Measurements from ENCODE around the gene SLFN12L. TPM values are rescaled to one million over a fixed set of nuclear protein-coding genes. Genes with fewer than 3 reads are reported as not detected.
"Not testable (repeated sequence)": the region's sequence is repeated elsewhere in the genome, so short reads cannot be mapped to it uniquely, and the experiment has no call there.

The SLFN12L gene
- total and polyA plus RNA-seq, 3 donors from 2014 or later = 0.69 to 1.4 (median 1.0) TPM

DNA sequence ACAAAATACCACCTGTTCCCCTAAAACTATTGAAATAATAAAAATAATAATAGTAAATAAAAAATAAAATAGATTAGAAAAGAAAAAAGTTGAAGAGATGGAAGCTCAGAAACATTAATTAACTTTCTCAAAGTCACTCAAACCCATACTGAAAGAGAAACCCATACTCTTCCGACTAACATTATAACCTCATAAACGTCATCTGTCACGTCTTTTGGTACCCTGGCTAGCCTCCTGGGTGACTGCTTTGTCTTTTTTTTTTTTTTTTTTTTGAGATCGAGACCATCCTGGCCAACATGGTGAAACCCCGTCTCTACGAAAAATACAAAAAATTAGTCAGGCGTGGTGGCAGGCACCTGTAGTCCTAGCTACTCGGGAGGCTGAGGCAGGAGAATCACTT lies 7.6 kb downstream of the SLFN12L start:
- WGBS, 2 donors = 88 to 90% methylated on average over 8 of the region's 8 CpGs
- H3K27me3 ChIP-seq = no peaks in the 10 kb centered on the region
- H3K4me3 ChIP-seq = no peak overlapping the region
- no peak for TF ChIP-seq POLR2A (IDR thresholded peaks at IDR 0.05)
- TF ChIP-seq, protein P1, sequence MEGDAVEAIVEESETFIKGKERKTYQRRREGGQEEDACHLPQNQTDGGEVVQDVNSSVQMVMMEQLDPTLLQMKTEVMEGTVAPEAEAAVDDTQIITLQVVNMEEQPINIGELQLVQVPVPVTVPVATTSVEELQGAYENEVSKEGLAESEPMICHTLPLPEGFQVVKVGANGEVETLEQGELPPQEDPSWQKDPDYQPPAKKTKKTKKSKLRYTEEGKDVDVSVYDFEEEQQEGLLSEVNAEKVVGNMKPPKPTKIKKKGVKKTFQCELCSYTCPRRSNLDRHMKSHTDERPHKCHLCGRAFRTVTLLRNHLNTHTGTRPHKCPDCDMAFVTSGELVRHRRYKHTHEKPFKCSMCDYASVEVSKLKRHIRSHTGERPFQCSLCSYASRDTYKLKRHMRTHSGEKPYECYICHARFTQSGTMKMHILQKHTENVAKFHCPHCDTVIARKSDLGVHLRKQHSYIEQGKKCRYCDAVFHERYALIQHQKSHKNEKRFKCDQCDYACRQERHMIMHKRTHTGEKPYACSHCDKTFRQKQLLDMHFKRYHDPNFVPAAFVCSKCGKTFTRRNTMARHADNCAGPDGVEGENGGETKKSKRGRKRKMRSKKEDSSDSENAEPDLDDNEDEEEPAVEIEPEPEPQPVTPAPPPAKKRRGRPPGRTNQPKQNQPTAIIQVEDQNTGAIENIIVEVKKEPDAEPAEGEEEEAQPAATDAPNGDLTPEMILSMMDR (IDR thresholded peaks at IDR 0.05) = no peak
- DNase-seq = no peak
- intact Hi-C loops (cut with DNase I; ENCODE audit: low total_unique reads) = no loop called here
- H3K27ac ChIP-seq = no peak overlapping the region
- no peaks in the 10 kb centered on the region for H3K36me3 ChIP-seq (ENCODE audit: low read depth, missing control alignments)
- no peaks in the 10 kb centered on the region for H3K9me3 ChIP-seq
- no peaks in the 10 kb centered on the region for H3K4me1 ChIP-seq

DNA sequence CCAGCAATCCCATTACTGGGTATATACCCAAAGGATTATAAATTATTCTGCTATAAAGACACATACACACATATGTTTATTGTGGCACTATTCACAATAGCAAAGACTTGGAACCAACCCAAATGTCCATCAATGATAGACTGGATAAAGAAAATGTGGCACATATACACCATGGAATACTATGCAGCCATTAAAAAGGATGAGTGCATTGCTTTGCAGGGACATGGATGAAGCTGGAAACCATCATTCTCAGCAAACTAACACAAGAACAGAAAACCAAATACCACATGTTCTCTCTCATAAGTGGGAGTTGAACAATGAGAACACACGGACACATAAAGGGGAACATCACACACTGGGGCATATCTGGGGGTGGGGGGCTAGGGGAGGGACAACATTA lies 8.2 kb downstream of the SLFN12L start:
- H3K4me3 ChIP-seq; H3K4me1 ChIP-seq; H3K27me3 ChIP-seq; intact Hi-C loops (cut with DNase I; ENCODE audit: low total_unique reads); H3K27ac ChIP-seq; H3K9me3 ChIP-seq; DNase-seq; H3K36me3 ChIP-seq (ENCODE audit: low read depth, missing control alignments): not testable (repeated sequence)
- WGBS, 2 donors = 82 to 83% methylated on average over 1 of the region's 1 CpG

DNA sequence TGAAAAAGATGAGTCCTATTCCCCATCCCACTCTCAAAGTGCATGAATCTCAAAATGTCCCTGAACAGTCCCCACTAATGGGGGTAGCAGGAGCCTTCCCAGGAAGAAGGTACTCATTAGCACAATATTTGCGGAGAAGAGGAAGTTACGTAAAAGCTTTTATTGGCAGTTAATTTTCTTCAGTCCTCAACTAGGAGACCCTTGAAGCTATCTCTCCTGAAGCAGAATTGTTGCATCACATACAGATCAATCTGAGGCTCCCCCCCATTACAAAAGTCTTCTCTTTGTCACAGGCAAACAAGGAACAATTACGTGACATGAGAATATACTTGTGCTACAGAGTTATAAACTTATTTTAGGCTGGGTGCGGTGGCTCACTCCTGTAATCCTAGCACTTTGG lies 14.2 kb downstream of the SLFN12L start:
- Histone ChIP-seq H3K36me3 (ENCODE audit: low read depth, missing control alignments) (no peaks in the 10 kb centered on the region), H3K27ac (no peak overlapping the region), H3K27me3 (no peaks in the 10 kb centered on the region), H3K9me3 (no peaks in the 10 kb centered on the region), H3K4me1 (no peaks in the 10 kb centered on the region), H3K4me3 (no peak overlapping the region)
- DNase-seq = no peak
- intact Hi-C loops (cut with DNase I; ENCODE audit: low total_unique reads) = no loop called here
- 82 to 87% methylated on average over 4 of the region's 4 CpGs for WGBS, 2 donors
- TF ChIP-seq, protein P1 (IDR thresholded peaks at IDR 0.05) = no peak
- no peak for TF ChIP-seq POLR2A (IDR thresholded peaks at IDR 0.05)

DNA sequence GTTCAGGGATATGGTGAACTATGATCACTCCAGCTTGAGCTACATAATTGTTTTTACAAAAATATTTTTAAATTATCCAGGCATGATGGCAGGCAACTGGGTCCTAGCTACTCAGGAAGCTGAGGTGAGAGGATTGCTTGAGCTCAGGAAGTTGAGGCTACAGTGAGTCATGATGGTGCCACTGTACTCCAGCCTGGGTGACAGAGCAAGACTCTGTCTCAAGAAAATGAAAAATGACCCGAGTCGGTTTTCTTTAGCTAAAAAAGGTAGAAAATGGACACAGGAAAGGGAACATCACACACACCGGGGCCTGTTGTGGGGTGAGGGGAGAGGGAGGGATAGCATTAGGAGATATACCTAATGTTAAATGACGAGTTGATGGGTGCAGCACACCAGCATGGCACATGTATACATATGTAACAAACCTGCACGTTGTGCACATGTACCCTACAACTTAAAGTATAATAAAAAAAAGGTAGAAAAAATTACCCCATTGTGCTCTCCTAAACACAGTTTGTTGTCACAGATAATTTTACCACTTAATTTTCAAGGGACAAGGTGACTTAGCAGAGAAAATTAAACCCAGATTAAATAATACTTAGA lies 15.7 kb downstream of the SLFN12L start:
- H3K27me3 ChIP-seq; H3K4me3 ChIP-seq; H3K9me3 ChIP-seq; H3K4me1 ChIP-seq; DNase-seq; intact Hi-C loops (cut with DNase I; ENCODE audit: low total_unique reads); H3K36me3 ChIP-seq (ENCODE audit: low read depth, missing control alignments); H3K27ac ChIP-seq: not testable (repeated sequence)
- 74 to 80% methylated on average over 5 of the region's 5 CpGs for WGBS, 2 donors

DNA sequence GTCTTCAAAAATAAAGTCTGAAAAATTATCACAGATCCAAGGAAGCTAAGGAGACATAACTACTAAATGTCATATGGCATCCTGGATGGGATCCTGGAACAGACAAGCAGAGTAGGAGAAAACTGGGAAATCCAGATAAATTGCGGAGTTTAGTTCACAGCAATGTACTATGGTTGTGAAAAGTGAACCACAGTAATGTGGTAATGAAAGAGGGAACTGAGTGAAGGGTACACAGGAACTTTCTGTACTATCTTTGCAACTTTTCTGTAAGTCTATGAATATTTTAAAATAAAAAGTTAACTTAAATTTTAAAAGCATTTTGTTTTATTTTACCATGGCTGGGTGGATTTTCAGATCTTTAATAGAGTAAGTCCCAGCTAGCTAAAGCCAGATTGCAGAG lies 16.3 kb downstream of the SLFN12L start:
- Histone ChIP-seq H3K4me3 (no peak overlapping the region), H3K36me3 (ENCODE audit: low read depth, missing control alignments) (no peaks in the 10 kb centered on the region), H3K9me3 (no peaks in the 10 kb centered on the region), H3K27ac (no peak overlapping the region), H3K4me1 (no peaks in the 10 kb centered on the region), H3K27me3 (no peaks in the 10 kb centered on the region)
- intact Hi-C loops (cut with DNase I; ENCODE audit: low total_unique reads) = no loop called here
- 70 to 97% methylated on average over 1 of the region's 1 CpG for WGBS, 2 donors
- no peak for DNase-seq
- TF ChIP-seq POLR2A (IDR thresholded peaks at IDR 0.05) = no peak

DNA sequence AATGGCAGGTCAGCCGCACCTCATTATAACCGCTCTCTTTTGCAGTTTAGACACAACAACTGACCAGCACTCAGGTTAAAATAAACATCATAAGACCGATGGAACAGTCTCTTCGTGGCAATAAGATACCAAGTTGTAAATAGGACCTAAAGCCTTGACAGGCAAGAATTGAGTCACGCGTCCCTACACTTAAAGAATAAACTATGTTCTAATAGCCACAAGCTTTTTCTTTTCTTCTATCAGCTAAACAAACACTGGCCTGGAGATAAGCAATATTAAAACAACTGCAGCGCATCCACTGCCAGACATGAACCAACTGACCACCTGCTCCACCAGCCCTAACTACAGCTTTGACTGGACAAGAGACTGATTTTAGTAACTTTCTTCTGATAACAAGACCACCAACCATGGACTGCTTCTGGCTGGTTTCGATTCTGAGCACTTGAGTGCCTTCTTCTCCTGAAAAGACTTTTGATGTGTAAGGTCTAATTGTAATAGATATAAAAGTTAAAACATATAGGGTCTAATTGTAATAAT lies 17.5 kb downstream of the SLFN12L start:
- WGBS, 2 donors = 87% methylated on average over 8 of the region's 8 CpGs
- intact Hi-C loops (cut with DNase I; ENCODE audit: low total_unique reads) = no loop called here
- H3K27me3 ChIP-seq = no peaks in the 10 kb centered on the region

More for the DNA sequence above, 17.5 kb downstream of the SLFN12L start:
- no peaks in the 10 kb centered on the region for H3K9me3 ChIP-seq
- no peaks in the 10 kb centered on the region for H3K4me1 ChIP-seq
- no peak overlapping the region for H3K4me3 ChIP-seq
- no peaks in the 10 kb centered on the region for H3K36me3 ChIP-seq (ENCODE audit: low read depth, missing control alignments)
- H3K27ac ChIP-seq = no peak overlapping the region
- DNase-seq = no peak
- TF ChIP-seq POLR2A (IDR thresholded peaks at IDR 0.05) = no peak
- TF ChIP-seq, protein P1 (IDR thresholded peaks at IDR 0.05) = no peak

All from testis (tissue), 3 donors.